B cell (primary cell): ENCODE results near the gene DONSON. TPM values are rescaled to one million over a fixed set of nuclear protein-coding genes. Genes with fewer than 3 reads are reported as not detected.

ENCODE experiments used
- ATAC-seq: fragments of 200-7000 bp; cut with Tn5 transposase; one replicate; pipeline ENCODE4 v1.10.0; 2021; ENCODE audit warnings: low read depth, mild to moderate bottlenecking, moderate number of reproducible peaks, moderate library complexity
- CTCF ChIA-PET: fragments of 350-600 bp; sonication (Branson Sonifier 250); formaldehyde crosslinking; loops from one replicate; lab custom pipeline; 2021; ENCODE audit warnings: antibody characterized with exemption, inconsistent platforms; lab: Charles Lee
- POLR2A ChIA-PET: fragments of 350-600 bp; sonication (Branson Sonifier 250); formaldehyde crosslinking; loops from one replicate; lab custom pipeline; 2021; ENCODE audit warnings: antibody characterized with exemption; lab: Charles Lee
- DNase-seq: peaks from one replicate; pipeline ENCODE4 v3.0.0; 2013
- H2AFZ ChIP-seq: 2 replicates; pipeline ENCODE4 v1.6.1; 2012; ENCODE audit warnings: mild to moderate bottlenecking, low read depth, low read length; ENCODE audit not compliant: insufficient read depth, poor library complexity, severe bottlenecking
- H3K27ac ChIP-seq, 2 donors: 1 replicate in 1 of 2; 2 replicates in 1 of 2; pipeline ENCODE4 v1.5.1; 2012 to 2013; ENCODE audit warnings: low read length in 2 of 2, mild to moderate bottlenecking in 2 of 2, moderate library complexity in 1 of 2
- H3K27me3 ChIP-seq, 4 experiments: fragments of 200-600 bp in 1 of 4; sonication (generic) in 1 of 4; replicated peaks in 1 of 4; 1 replicate in 2 of 4; 2 replicates in 2 of 4; pipeline versions ENCODE4 v1.6.1 to v1.7.0; 2013 to 2016; ENCODE audit warnings: low read length in 3 of 4, mild to moderate bottlenecking in 2 of 4, mixed read lengths in 1 of 4, moderate library complexity in 1 of 4; ENCODE audit not compliant: insufficient read depth in 4 of 4, control insufficient read depth in 3 of 4; ENCODE audit errors: control extremely low read depth in 1 of 4
- H3K36me3 ChIP-seq, 2 experiments: replicated peaks in 1 of 2; 1 replicate in 1 of 2; 2 replicates in 1 of 2; pipeline versions ENCODE4 v1.6.1 to v1.7.1; 2013; ENCODE audit warnings: low read length in 1 of 2; ENCODE audit not compliant: insufficient read depth in 2 of 2, control insufficient read depth in 1 of 2; ENCODE audit errors: control extremely low read depth in 1 of 2, extremely low read depth in 1 of 2
- H3K4me1 ChIP-seq, 2 donors: fragments of 200-600 bp in 1 of 2; sonication (generic) in 1 of 2; 1 replicate in 1 of 2; 2 replicates in 1 of 2; pipeline versions ENCODE4 v1.5.1 to v1.6.1; 2013 to 2017; ENCODE audit warnings: low read length in 2 of 2; ENCODE audit not compliant: control insufficient read depth in 2 of 2, insufficient read depth in 2 of 2
- H3K4me2 ChIP-seq: replicated peaks from 2 replicates; pipeline ENCODE3; 2012; ENCODE audit warnings: mild to moderate bottlenecking, low read depth, low read length; ENCODE audit not compliant: poor library complexity, severe bottlenecking
- H3K4me3 ChIP-seq, 5 experiments: fragments of 200-600 bp in 1 of 5; sonication (generic) in 1 of 5; 1 replicate in 3 of 5; 2 replicates in 2 of 5; pipeline versions ENCODE4 v1.5.1 to v1.7.0; 2011 to 2016; ENCODE audit warnings: low read length in 4 of 5, mild to moderate bottlenecking in 4 of 5, low read depth in 2 of 5, control low read depth in 1 of 5, moderate library complexity in 1 of 5; ENCODE audit not compliant: insufficient read depth in 1 of 5; ENCODE audit errors: control extremely low read depth in 1 of 5, extremely low read depth in 1 of 5
- H3K79me2 ChIP-seq: fragments of 200-600 bp; sonication (generic); one replicate; pipeline ENCODE4 v1.6.0; 2016; ENCODE audit warnings: low read length; ENCODE audit not compliant: control insufficient read depth, insufficient read depth
- H3K9ac ChIP-seq: fragments of 200-600 bp; sonication (generic); 2 replicates; pipeline ENCODE4 v1.6.1; 2017; ENCODE audit warnings: mild to moderate bottlenecking, low read length, moderate library complexity
- H3K9me3 ChIP-seq, 3 donors: one replicate each; pipeline versions ENCODE4 v1.6.1 to v1.7.1; 2013; ENCODE audit warnings: low read length in 2 of 3; ENCODE audit not compliant: control insufficient read depth in 2 of 3, insufficient read depth in 1 of 3; ENCODE audit errors: control extremely low read depth in 1 of 3
- H4K20me1 ChIP-seq: 2 replicates; pipeline ENCODE4 v1.6.0; 2012; ENCODE audit warnings: mild to moderate bottlenecking, low read length; ENCODE audit not compliant: insufficient read depth, control insufficient read depth, poor library complexity, severe bottlenecking
- H3K27ac Mint-ChIP-seq: one replicate; pipeline ENCODE4 v1.8.0; 2021; ENCODE audit warnings: mixed read lengths
- H3K27me3 Mint-ChIP-seq: one replicate; pipeline ENCODE4 v1.8.0; 2021; ENCODE audit warnings: mixed read lengths
- H3K4me1 Mint-ChIP-seq: one replicate; pipeline ENCODE4 v1.8.0; 2021; ENCODE audit warnings: mixed read lengths
- H3K4me3 Mint-ChIP-seq: one replicate; pipeline ENCODE4 v1.8.0; 2021; ENCODE audit warnings: mixed read lengths
- H3K9me3 Mint-ChIP-seq: one replicate; pipeline ENCODE4 v1.8.0; 2022; ENCODE audit warnings: mixed read lengths; ENCODE audit not compliant: insufficient read depth
- CTCF ChIP-seq: fragments of 200-600 bp; IDR thresholded peaks from one replicate; pipeline ENCODE4 v1.8.0; 2022; ENCODE audit warnings: antibody characterized with exemption, mild to moderate bottlenecking
- EZH2 ChIP-seq: IDR thresholded peaks from 2 replicates; pipeline ENCODE4 v1.6.1; 2012; ENCODE audit warnings: borderline replicate concordance, low read depth, mild to moderate bottlenecking, moderate library complexity, low read length; ENCODE audit not compliant: insufficient read depth, poor library complexity, severe bottlenecking
- WGBS: methylation state at CpG from one replicate; pipeline ENCODE4 v1.1.5; 2013; ENCODE audit warnings: missing lambda C conversion rate; ENCODE audit not compliant: insufficient coverage; 5-methylcytosine and 5-hydroxymethylcytosine counted together
- intact Hi-C: fragments of 100-400 bp; cut with micrococcal nuclease; formaldehyde crosslinking; loops from one replicate; pipeline ENCODE4 v1.10.0; 2022
- polyA plus RNA-seq: library from polyadenylated mRNA; depleted of rRNA; stranded (reverse); fragments of >200 nt; gene quantifications from 2 replicates; pipeline ENCODE4 v1.2.3, GENCODE V29; 2012
- total RNA-seq, 2 donors: library from RNA; stranded (reverse); fragments of 120-200 nt in 1 of 2; gene quantifications; 1 replicate in 1 of 2; 2 replicates in 1 of 2; pipeline versions ENCODE4 v1.2.3 to v1.2.4, GENCODE V29; 2013 to 2022

The DONSON gene
- total and polyA plus RNA-seq, 2 donors (not counting 1 experiment from before 2014, with no cell fraction given), result 6.2 to 6.3 TPM

GRCh38 chr21:33586927-33587326 is 1.6 kb downstream of the DONSON start:
- H3K9me3 ChIP-seq, result no peaks in the 10 kb centered on the region
- ChIA-PET CTCF (no interaction called here), POLR2A (no interaction called here)
- peaks cover 10% of the 10 kb centered on the region for H3K79me2 ChIP-seq
- peaks cover 14% of the 10 kb centered on the region for H3K4me1 Mint-ChIP-seq
- DNase-seq, result no peak
- no peaks in the 10 kb centered on the region for H4K20me1 ChIP-seq
- no peaks in the 10 kb centered on the region for H3K27me3 ChIP-seq
- H3K27me3 Mint-ChIP-seq, result no peaks in the 10 kb centered on the region
- no peak for ATAC-seq
- H3K4me2 ChIP-seq, result no peak overlapping the region
- intact Hi-C loops, result loop anchor here (5.0 kb wide), 1 partner anchor 330 kb away; the partner anchor contains the start of gene ATP5PO
- no peak overlapping the region for H3K9ac ChIP-seq
- no peak overlapping the region for H2AFZ ChIP-seq
- H3K4me1 ChIP-seq, result peaks cover 9 to 13% of the 10 kb centered on the region in 2 donors
- H3K9me3 Mint-ChIP-seq, result no peaks in the 10 kb centered on the region
- no CpG with 5 or more reads among the region's 6 CpGs for WGBS
- H3K27ac ChIP-seq, result no peak overlapping the region
- no peak overlapping the region for H3K4me3 ChIP-seq
- H3K36me3 ChIP-seq, result peaks cover 0 to 1% of the 10 kb centered on the region in 2 experiments
- H3K27ac Mint-ChIP-seq, result no peak overlapping the region
- TF ChIP-seq CTCF, result no peak
- TF ChIP-seq EZH2, result no peak
- H3K4me3 Mint-ChIP-seq, result peak overlapping the region; percentile 52

DNA sequence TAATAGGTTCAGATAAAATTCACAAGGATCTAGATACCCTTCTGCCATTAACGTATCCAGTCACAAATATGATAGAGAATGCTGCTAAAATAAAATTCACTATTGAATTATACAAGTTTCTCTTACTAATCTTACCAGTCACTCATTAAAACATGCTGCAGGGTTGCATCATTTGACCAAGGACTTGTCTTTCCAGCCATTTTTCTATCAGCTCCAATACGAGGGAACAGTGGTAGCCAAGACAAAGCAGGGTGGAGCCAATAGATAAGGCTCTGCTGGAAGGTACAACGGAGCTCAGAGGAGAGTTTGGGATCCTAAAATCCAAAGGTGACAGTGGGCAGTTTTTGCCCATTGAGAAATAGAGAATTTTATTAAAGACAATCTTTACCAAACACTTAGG is 4.0 kb downstream of the DONSON start:
- H3K4me1 Mint-ChIP-seq, result peaks cover 13% of the 10 kb centered on the region
- Histone ChIP-seq H2AFZ (no peak overlapping the region), H3K27ac (no peak overlapping the region), H4K20me1 (no peaks in the 10 kb centered on the region), H3K27me3 (no peaks in the 10 kb centered on the region), H3K9ac (no peak overlapping the region), H3K9me3 (no peaks in the 10 kb centered on the region), H3K4me3 (no peak overlapping the region), H3K79me2 (peaks cover 10% of the 10 kb centered on the region), H3K4me1 (peaks cover 9 to 13% of the 10 kb centered on the region in 2 donors), H3K36me3 (no peaks in the 10 kb centered on the region), H3K4me2 (no peak overlapping the region)
- ATAC-seq, result no peak
- no peak for DNase-seq
- no peak overlapping the region for H3K27ac Mint-ChIP-seq
- POLR2A ChIA-PET, result no interaction called here
- H3K27me3 Mint-ChIP-seq, result no peaks in the 10 kb centered on the region
- TF ChIP-seq CTCF (no peak), EZH2 (no peak)
- CTCF ChIA-PET, result interaction anchor here (1.9 kb wide), 1 partner anchor 23 kb away, joined by 4 read pairs; no protein-coding TSS in a partner anchor
- WGBS, result no CpG with 5 or more reads among the region's 3 CpGs
- H3K9me3 Mint-ChIP-seq, result no peaks in the 10 kb centered on the region
- H3K4me3 Mint-ChIP-seq, result no peak overlapping the region
- intact Hi-C loops, result no loop called here
